OCI-LY7 (cell line): Measurements from ENCODE around the gene RBP5. TPM values are rescaled to one million over a fixed set of nuclear protein-coding genes. Genes with fewer than 3 reads are reported as not detected.

Source experiments
- BruUV-seq: library from RNA; stranded (reverse); fragments of 400-500 nt; replicated peaks from 2 replicates; lab custom pipeline; 2021; lab: Mats Ljungman, UMichigan
- CTCF ChIA-PET: fragments of 300-600 bp; sonication (Branson Sonifier 250); formaldehyde crosslinking; loops from one replicate; lab custom pipeline; 2022; ENCODE audit warnings: antibody characterized with exemption; ENCODE audit not compliant: unreplicated experiment; lab: Charles Lee
- POLR2A ChIA-PET: fragments of 300-600 bp; sonication (Branson Sonifier 250); formaldehyde crosslinking; loops from one replicate; lab custom pipeline; 2022; ENCODE audit warnings: antibody characterized with exemption; lab: Charles Lee
- DNase-seq: peaks from one replicate; pipeline ENCODE4 v3.0.0-alpha.2; 2015; ENCODE audit warnings: low spot score
- H2AFZ ChIP-seq: fragments of 200-600 bp; sonication (generic), shearing (Covaris generic); 2 replicates; pipeline ENCODE4 v1.6.1; 2014; ENCODE audit warnings: mild to moderate bottlenecking, antibody characterized with exemption, low read length, moderate library complexity
- H3K27ac ChIP-seq: fragments of 200-600 bp; sonication (generic); 2 replicates; pipeline ENCODE4 v1.5.1; 2014; ENCODE audit warnings: mixed run types, low read depth, mild to moderate bottlenecking, moderate library complexity, low read length, inconsistent platforms; ENCODE audit not compliant: poor library complexity, severe bottlenecking
- H3K36me3 ChIP-seq: fragments of 200-600 bp; sonication (generic); 2 replicates; pipeline ENCODE4 v1.6.1; 2014; ENCODE audit warnings: mild to moderate bottlenecking, antibody characterized with exemption, low read length, moderate library complexity, mixed read lengths; ENCODE audit not compliant: insufficient read depth
- H3K4me1 ChIP-seq: fragments of 200-600 bp; sonication (generic); 2 replicates; pipeline ENCODE4 v1.5.1; 2014; ENCODE audit warnings: mild to moderate bottlenecking, low read length; ENCODE audit not compliant: insufficient read depth, poor library complexity, severe bottlenecking
- H3K4me2 ChIP-seq: fragments of 200-600 bp; sonication (generic); 2 replicates; pipeline ENCODE4 v1.6.1; 2014; ENCODE audit warnings: mild to moderate bottlenecking, low read length
- H3K4me3 ChIP-seq: fragments of 200-600 bp; sonication (generic); 2 replicates; pipeline ENCODE4 v1.5.1; 2014; ENCODE audit warnings: mild to moderate bottlenecking, low read depth, low read length; ENCODE audit not compliant: poor library complexity, severe bottlenecking
- H3K79me2 ChIP-seq: fragments of 200-600 bp; sonication (generic); 2 replicates; pipeline ENCODE4 v1.6.1; 2016; ENCODE audit warnings: low read depth, mild to moderate bottlenecking, low read length, moderate library complexity, mixed read lengths; ENCODE audit not compliant: insufficient read depth
- H3K9me2 ChIP-seq: fragments of 200-600 bp; sonication (generic); 2 replicates; pipeline ENCODE4 v1.6.1; 2016; ENCODE audit warnings: mild to moderate bottlenecking, low read length, mixed read lengths; ENCODE audit not compliant: insufficient read depth
- H3K9me3 ChIP-seq: fragments of 200-600 bp; sonication (generic); 2 replicates; pipeline ENCODE4 v1.6.1; 2014; ENCODE audit warnings: mild to moderate bottlenecking, mixed run types, low read length, mixed read lengths
- H4K20me1 ChIP-seq: fragments of 200-600 bp; sonication (generic); 2 replicates; pipeline ENCODE4 v1.6.1; 2014; ENCODE audit warnings: mild to moderate bottlenecking, antibody characterized with exemption, low read length, moderate library complexity, mixed read lengths; ENCODE audit not compliant: insufficient read depth
- EZH2phosphoT487 ChIP-seq: fragments of 200-600 bp; sonication (generic); IDR thresholded peaks from 2 replicates; pipeline ENCODE4 v1.6.1; 2018; ENCODE audit warnings: low read depth, borderline replicate concordance, mild to moderate bottlenecking, mixed run types, antibody characterized with exemption, low read length, moderate library complexity, mixed read lengths
- intact Hi-C: fragments of 100-400 bp; cut with micrococcal nuclease; formaldehyde crosslinking; loops from one replicate; pipeline ENCODE4 v1.10.0; 2022; ENCODE audit not compliant: unreplicated experiment
- total RNA-seq, 2 experiments: library from RNA; depleted of rRNA in 1 of 2; stranded (reverse); fragments of >200 nt in 1 of 2; shearing (Covaris generic) in 1 of 2; gene quantifications; 2 replicates each; pipeline ENCODE4 v1.2.3, GENCODE V29; 2014 to 2022
- TF ChIP-seq, protein P1 (sequence below): fragments of 200-600 bp; sonication (generic); conservative IDR thresholded peaks from 2 replicates; pipeline ENCODE4 v1.5.1; 2014; ENCODE audit warnings: mild to moderate bottlenecking, antibody characterized with exemption, low read length, moderate library complexity, mixed read lengths

The RBP5 gene
- total RNA-seq, 2 experiments from 2014 or later: 0.70 TPM; not detected in 1

DNA sequence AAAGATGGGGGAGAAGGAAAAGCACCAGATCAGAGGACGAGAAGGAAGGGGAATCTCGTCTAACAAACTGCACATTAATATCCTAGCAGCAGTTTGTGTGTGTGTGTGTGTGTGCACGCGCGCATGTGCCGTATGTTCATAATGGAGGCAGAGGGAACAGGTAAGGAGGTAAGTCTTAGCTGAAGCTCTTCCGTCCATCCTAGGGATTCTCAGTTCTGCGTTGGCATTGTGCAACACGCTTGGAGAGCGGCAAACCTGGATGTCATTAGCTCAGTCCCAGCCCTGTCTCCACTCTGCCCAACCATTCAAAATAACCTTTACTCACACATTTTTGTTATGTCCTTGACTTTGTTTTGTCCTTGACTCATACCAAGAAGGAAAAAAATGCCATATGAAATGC, 34.8 kb downstream of the RBP5 start:
- Histone ChIP-seq H3K4me1 (peaks cover 3% of the 10 kb centered on the region), H3K4me2 (no peak overlapping the region), H4K20me1 (no peaks in the 10 kb centered on the region), H3K9me2 (no peaks in the 10 kb centered on the region), H3K36me3 (no peaks in the 10 kb centered on the region), H3K27ac (no peak overlapping the region), H2AFZ (no peak overlapping the region), H3K4me3 (no peak overlapping the region), H3K79me2 (no peaks in the 10 kb centered on the region), H3K9me3 (no peaks in the 10 kb centered on the region)
- intact Hi-C loops: loop anchor here (2.0 to 5.0 kb wide), 2 partner anchors 19 to 227 kb away; partner anchors contain the start of gene TPI1
- no TSS peak for BruUV-seq
- CTCF ChIA-PET: interaction anchor here (0.8 kb wide), 1 partner anchor 19 kb away, joined by 4 read pairs; no protein-coding TSS in a partner anchor
- no peak for DNase-seq
- POLR2A ChIA-PET: interaction anchor here (0.7 kb wide), 1 partner anchor 15 kb away, joined by 4 read pairs; the partner anchor contains the start of gene C1RL
- no peak for TF ChIP-seq EZH2phosphoT487
- TF ChIP-seq, protein P1, sequence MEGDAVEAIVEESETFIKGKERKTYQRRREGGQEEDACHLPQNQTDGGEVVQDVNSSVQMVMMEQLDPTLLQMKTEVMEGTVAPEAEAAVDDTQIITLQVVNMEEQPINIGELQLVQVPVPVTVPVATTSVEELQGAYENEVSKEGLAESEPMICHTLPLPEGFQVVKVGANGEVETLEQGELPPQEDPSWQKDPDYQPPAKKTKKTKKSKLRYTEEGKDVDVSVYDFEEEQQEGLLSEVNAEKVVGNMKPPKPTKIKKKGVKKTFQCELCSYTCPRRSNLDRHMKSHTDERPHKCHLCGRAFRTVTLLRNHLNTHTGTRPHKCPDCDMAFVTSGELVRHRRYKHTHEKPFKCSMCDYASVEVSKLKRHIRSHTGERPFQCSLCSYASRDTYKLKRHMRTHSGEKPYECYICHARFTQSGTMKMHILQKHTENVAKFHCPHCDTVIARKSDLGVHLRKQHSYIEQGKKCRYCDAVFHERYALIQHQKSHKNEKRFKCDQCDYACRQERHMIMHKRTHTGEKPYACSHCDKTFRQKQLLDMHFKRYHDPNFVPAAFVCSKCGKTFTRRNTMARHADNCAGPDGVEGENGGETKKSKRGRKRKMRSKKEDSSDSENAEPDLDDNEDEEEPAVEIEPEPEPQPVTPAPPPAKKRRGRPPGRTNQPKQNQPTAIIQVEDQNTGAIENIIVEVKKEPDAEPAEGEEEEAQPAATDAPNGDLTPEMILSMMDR: no peak

DNA sequence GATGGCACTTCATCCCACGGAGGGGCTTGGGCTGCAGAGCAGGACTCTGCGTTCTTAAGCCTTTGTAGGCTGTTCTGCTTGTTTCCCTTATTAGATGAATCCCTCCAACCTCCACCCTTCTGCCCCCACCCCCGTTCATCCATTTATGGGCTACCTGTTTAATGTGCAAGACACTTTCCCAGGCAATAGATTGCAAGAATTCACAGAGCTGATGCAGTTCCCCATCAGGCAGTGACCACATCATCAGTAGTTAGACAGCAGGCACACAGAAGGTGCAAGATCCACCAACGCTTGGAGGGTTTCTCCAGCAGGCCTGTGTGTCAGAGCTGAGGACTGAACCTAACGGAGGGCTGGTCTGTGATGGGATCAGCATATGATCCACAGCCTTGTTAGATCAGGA, 35.2 kb downstream of the RBP5 start:
- intact Hi-C loops: loop anchor here (2.0 to 5.0 kb wide), 2 partner anchors 19 to 226 kb away; partner anchors contain the start of gene TPI1
- no peak for DNase-seq

More for the DNA sequence above, 35.2 kb downstream of the RBP5 start:
- Histone ChIP-seq H2AFZ (no peak overlapping the region), H3K9me2 (no peaks in the 10 kb centered on the region), H3K79me2 (no peaks in the 10 kb centered on the region), H3K4me3 (no peak overlapping the region), H3K4me1 (peaks cover 3% of the 10 kb centered on the region), H3K27ac (no peak overlapping the region), H3K9me3 (no peaks in the 10 kb centered on the region), H3K36me3 (no peaks in the 10 kb centered on the region), H3K4me2 (no peak overlapping the region), H4K20me1 (no peaks in the 10 kb centered on the region)
- ChIA-PET POLR2A (interaction anchor here (0.7 kb wide), 1 partner anchor 16 kb away, joined by 4 read pairs; the partner anchor contains the start of gene C1RL), CTCF (interaction anchor here (0.8 kb wide), 1 partner anchor 19 kb away, joined by 4 read pairs; no protein-coding TSS in a partner anchor)
- BruUV-seq: no TSS peak
- TF ChIP-seq, protein P1: no peak
